GM19035 (cell line): ENCODE data around the gene CD180.

Source experiments
- ATAC-seq: cut with Tn5 transposase; IDR thresholded peaks from one replicate; pipeline ENCODE4 v1.9.1; 2021; ENCODE audit not compliant: unreplicated experiment

The CD180 gene

GRCh38 chr5:67214036-67214435 lies 17.4 kb upstream of the CD180 start:
- ATAC-seq = no peak

GRCh38 chr5:67211926-67212325 lies 15.3 kb upstream of the CD180 start:
- no peak for ATAC-seq

GRCh38 chr5:67209141-67209771 lies 12.7 kb upstream of the CD180 start:
- ATAC-seq = no peak

- ATAC-seq = no peak
These were observed 11.8 kb upstream of the CD180 start for GRCh38 chr5:67208403-67208802.

GRCh38 chr5:67206929-67207328 lies 10.3 kb upstream of the CD180 start:
- ATAC-seq = peak; percentile 89

- peak; percentile 35 for ATAC-seq
These were observed 9.9 kb upstream of the CD180 start for GRCh38 chr5:67206461-67206860.

- ATAC-seq = no peak
These were observed 9.4 kb upstream of the CD180 start for GRCh38 chr5:67205981-67206380.

GRCh38 chr5:67204821-67205220 lies 8.2 kb upstream of the CD180 start:
- no peak for ATAC-seq

- ATAC-seq = no peak
These were observed 7.1 kb upstream of the CD180 start for GRCh38 chr5:67203701-67204074.

- ATAC-seq = no peak
These were observed 6.2 kb upstream of the CD180 start for GRCh38 chr5:67202828-67203227.

- ATAC-seq = no peak
These were observed 5.4 kb upstream of the CD180 start for GRCh38 chr5:67201897-67202549.

GRCh38 chr5:67200809-67201562 lies 4.4 kb upstream of the CD180 start:
- ATAC-seq = no peak

- ATAC-seq = no peak
These were observed 3.3 kb upstream of the CD180 start for GRCh38 chr5:67199859-67200258.

- ATAC-seq = no peak
These were observed 2.3 kb upstream of the CD180 start for GRCh38 chr5:67198917-67199316.

- ATAC-seq = no peak
These were observed 937 bp upstream of the CD180 start for GRCh38 chr5:67197536-67197935.

GRCh38 chr5:67195406-67196275 lies 958 bp downstream of the CD180 start:
- ATAC-seq = peak; percentile 27

GRCh38 chr5:67194166-67194565 lies 2.4 kb downstream of the CD180 start:
- no peak for ATAC-seq

- no peak for ATAC-seq
These were observed 3.2 kb downstream of the CD180 start for GRCh38 chr5:67193439-67193807.

GRCh38 chr5:67192719-67193438 lies 3.7 kb downstream of the CD180 start:
- ATAC-seq = no peak

GRCh38 chr5:67190861-67191260 lies 5.7 kb downstream of the CD180 start:
- ATAC-seq = no peak

- no peak for ATAC-seq
These were observed 6.2 kb downstream of the CD180 start for GRCh38 chr5:67190410-67190809.
